K562 (cell line): ENCODE data around the gene LMO7. TPM values are rescaled to one million over a fixed set of nuclear protein-coding genes. Genes with fewer than 3 reads are reported as not detected.

Experiments used
- ATAC-seq: fragments of 200-7000 bp; cut with Tn5 transposase; 3 replicates; pipeline ENCODE4 v1.9.1; 2020; ENCODE audit warnings: moderate library complexity
- BruUV-seq: library from RNA; stranded (reverse); fragments of 400-500 nt; replicated peaks from 2 replicates; lab custom pipeline; 2021; lab: Mats Ljungman, UMichigan
- CTCF ChIA-PET: fragments of 300-600 bp; formaldehyde crosslinking; extraction: SDS; loops from one replicate; lab custom pipeline; 2021; ENCODE audit warnings: low intra/inter-chr PET ratio; lab: Yijun Ruan, JAX
- POLR2A ChIA-PET: fragments of 300-600, 350-650 bp; sonication (Branson Sonifier 250); formaldehyde crosslinking; extraction: SDS; loops from one replicate; lab custom pipeline; 2021; ENCODE audit warnings: antibody characterized with exemption, inconsistent platforms; lab: Yijun Ruan, JAX
- DNase-seq, 4 experiments: peaks; one replicate each; pipeline versions ENCODE4 v3.0.0 to v3.0.0-alpha.2; 2011 to 2018; ENCODE audit warnings: low spot score in 3 of 4, mixed read lengths in 3 of 4; ENCODE audit errors: extremely low read depth in 1 of 4
- FAIRE-seq: peaks from 2 replicates; lab custom pipeline; 2011; peaks lifted over from hg19 to GRCh38; lab: Jason Lieb, UNC
- H2AFZ ChIP-seq: 2 replicates; pipeline ENCODE4 v1.6.0; 2011; ENCODE audit warnings: low read depth, low read length, control low read depth, inconsistent platforms
- H3K27ac ChIP-seq: fragments of 200-600 bp; 3 replicates; pipeline ENCODE4 v1.8.0; 2011; ENCODE audit warnings: low read depth, mild to moderate bottlenecking, control low read depth, inconsistent platforms, low read length, moderate library complexity, mixed read lengths; ENCODE audit errors: extremely low read depth
- H3K27me3 ChIP-seq, 2 experiments: fragments of 300-600 bp in 1 of 2; 2 replicates in 1 of 2; 3 replicates in 1 of 2; pipeline versions ENCODE4 v1.6.0 to v1.8.0; 2011; ENCODE audit warnings: inconsistent platforms in 2 of 2, low read length in 2 of 2, mild to moderate bottlenecking in 1 of 2, mixed read lengths in 1 of 2, moderate library complexity in 1 of 2; ENCODE audit not compliant: control insufficient read depth in 2 of 2, insufficient read depth in 2 of 2
- H3K36me3 ChIP-seq: fragments of 300-600 bp; 3 replicates; pipeline ENCODE4 v1.8.0; 2011; ENCODE audit warnings: mild to moderate bottlenecking, low read length, inconsistent platforms; ENCODE audit not compliant: control insufficient read depth, insufficient read depth
- H3K4me1 ChIP-seq, 2 experiments: fragments of 200-600 bp in 1 of 2; replicated peaks in 1 of 2; 2 replicates in 1 of 2; 3 replicates in 1 of 2; pipeline versions ENCODE4 v1.5.1 to v1.8.0; 2011; ENCODE audit warnings: inconsistent platforms in 2 of 2, low read length in 2 of 2, mild to moderate bottlenecking in 1 of 2, mixed read lengths in 1 of 2, moderate library complexity in 1 of 2; ENCODE audit not compliant: control insufficient read depth in 2 of 2, insufficient read depth in 2 of 2
- H3K4me2 ChIP-seq: 2 replicates; pipeline ENCODE4 v1.6.1; 2011; ENCODE audit warnings: low read length, control low read depth, inconsistent platforms, mixed read lengths; ENCODE audit not compliant: insufficient read depth
- H3K4me3 ChIP-seq: fragments of 200-600 bp; sonication (generic), shearing (Covaris generic); 2 replicates; pipeline ENCODE4 v1.5.1; 2016; ENCODE audit warnings: control low read depth, inconsistent platforms
- H3K79me2 ChIP-seq: fragments of 200-600 bp; 3 replicates; pipeline ENCODE4 v1.8.0; 2011; ENCODE audit warnings: low read length, inconsistent platforms; ENCODE audit not compliant: control insufficient read depth, insufficient read depth
- H3K9ac ChIP-seq, 2 experiments: 2 replicates each; pipeline versions ENCODE4 v1.6.0 to v1.6.1; 2011; ENCODE audit warnings: low read depth in 2 of 2, low read length in 2 of 2, control low read depth in 1 of 2, inconsistent platforms in 1 of 2, mild to moderate bottlenecking in 1 of 2, mixed read lengths in 1 of 2; ENCODE audit not compliant: insufficient read depth in 1 of 2
- H3K9me1 ChIP-seq: one replicate; pipeline ENCODE4 v1.6.0; 2011; ENCODE audit warnings: inconsistent platforms, mild to moderate bottlenecking, low read length, moderate library complexity; ENCODE audit not compliant: control insufficient read depth, insufficient read depth
- H3K9me3 ChIP-seq: replicated peaks from 2 replicates; pipeline ENCODE4 v1.5.1; 2011; ENCODE audit warnings: low read depth, low read length, inconsistent platforms; ENCODE audit not compliant: control insufficient read depth, insufficient read depth
- H4K20me1 ChIP-seq: replicated peaks from 2 replicates; pipeline ENCODE4 v1.6.1; 2011; ENCODE audit warnings: low read length, inconsistent platforms, mixed read lengths; ENCODE audit not compliant: control insufficient read depth, insufficient read depth
- DMBX1 ChIP-seq: fragments of 250-450 bp; sonication (Bioruptor Pico); IDR thresholded peaks from 2 replicates; pipeline ENCODE4 v1.8.0; 2022; ENCODE audit warnings: inconsistent platforms, mild to moderate bottlenecking, moderate library complexity, borderline replicate concordance
- KAT7 ChIP-seq: sonication (generic); formaldehyde crosslinking; IDR thresholded peaks from 2 replicates; pipeline ENCODE4 v1.8.0; 2022; ENCODE audit warnings: missing genetic modification reagents, mild to moderate bottlenecking, borderline replicate concordance
- MCM7 ChIP-seq, 2 experiments: fragments of 450-650 bp; IDR thresholded peaks; 2 replicates each; pipeline ENCODE4 v1.6.1; 2016 to 2018
- POU5F1 ChIP-seq: fragments of 150-350 bp; IDR thresholded peaks from 2 replicates; pipeline ENCODE4 v1.6.1; 2014; ENCODE audit warnings: borderline replicate concordance, low read length, low read depth, mild to moderate bottlenecking; ENCODE audit not compliant: partially characterized antibody
- THRA ChIP-seq: fragments of 450-650 bp; IDR thresholded peaks from 2 replicates; pipeline ENCODE4 v1.6.1; 2017; ENCODE audit warnings: mild to moderate bottlenecking, moderate library complexity
- TSC22D4 ChIP-seq: fragments of 450-650 bp; IDR thresholded peaks from 2 replicates; pipeline ENCODE4 v1.6.1; 2016; ENCODE audit warnings: missing genetic modification characterization, missing biosample characterization, control low read depth
- whole genome bisulfite sequencing: fragments of 100-300 bp; shearing (Covaris generic); methylation state at CpG from one replicate; pipeline ENCODE4 v1.1.6; 2016; ENCODE audit warnings: low coverage, mixed read lengths; ENCODE audit not compliant: insufficient coverage; ENCODE audit errors: missing lambda C conversion rate; 5-methylcytosine and 5-hydroxymethylcytosine counted together
- in situ Hi-C: fragments of 300-500 bp; cut with MboI; formaldehyde crosslinking; loops from 4 replicates; pipeline ENCODE4 v1.15.0; 2018; ENCODE audit warnings: inconsistent platforms, mixed read lengths
- intact Hi-C: fragments of 100-400 bp; cut with micrococcal nuclease; formaldehyde crosslinking; loops from 2 replicates; pipeline ENCODE4 v1.14.2; 2022
- polyA plus RNA-seq, 8 experiments: library from polyadenylated mRNA; depleted of rRNA in 4 of 8; stranded (reverse) in 5 of 8; unstranded in 3 of 8; fragments of >200 nt; fragmentation: Nextera tagmentation in 2 of 8; fragmentation: Illumina TruSeq in 1 of 8; extraction: Ambion mirVana in 2 of 8; extraction: Trizol in 1 of 8; gene quantifications; 2 replicates each; pipeline versions ENCODE4 v1.2.1 to v1.2.3, GENCODE V29; 2011 to 2014; ENCODE audit warnings: inconsistent platforms in 1 of 8, missing spikeins in 1 of 8
- total RNA-seq, 7 experiments: library from RNA; depleted of rRNA in 6 of 7; stranded (reverse); fragments of >200 nt in 6 of 7; fragmentation: Illumina TruSeq in 2 of 7; extraction: Trizol in 2 of 7; gene quantifications; 2 replicates each; pipeline versions ENCODE4 v1.2.1 to v1.2.3, GENCODE V29; 2011 to 2021; ENCODE audit warnings: low replicate concordance in 1 of 7
- TF ChIP-seq, protein P1 (sequence below), 3 experiments: IDR thresholded peaks in 2 of 3; conservative IDR thresholded peaks in 1 of 3; 2 replicates each; pipeline ENCODE4 v1.5.1; 2011 to 2012; ENCODE audit warnings: low read length in 3 of 3, mild to moderate bottlenecking in 3 of 3, control low read depth in 2 of 3, improper control_type of control experiment in 1 of 3, inconsistent platforms in 1 of 3, low read depth in 1 of 3, mixed read lengths in 1 of 3, moderate library complexity in 1 of 3; ENCODE audit not compliant: insufficient read depth in 2 of 3
- TF ChIP-seq, protein P2 (sequence below): sonication (generic); formaldehyde crosslinking; IDR thresholded peaks from 2 replicates; pipeline ENCODE4 v1.9.0; 2022; ENCODE audit warnings: mild to moderate bottlenecking, missing genetic modification reagents

Gene LMO7
- total and polyA plus RNA-seq, 9 of the 15 experiments (the other 6 are each of a cell fraction or from before 2014, with no cell fraction given), result 0.42 to 4.3 (median 1.7) TPM

DNA sequence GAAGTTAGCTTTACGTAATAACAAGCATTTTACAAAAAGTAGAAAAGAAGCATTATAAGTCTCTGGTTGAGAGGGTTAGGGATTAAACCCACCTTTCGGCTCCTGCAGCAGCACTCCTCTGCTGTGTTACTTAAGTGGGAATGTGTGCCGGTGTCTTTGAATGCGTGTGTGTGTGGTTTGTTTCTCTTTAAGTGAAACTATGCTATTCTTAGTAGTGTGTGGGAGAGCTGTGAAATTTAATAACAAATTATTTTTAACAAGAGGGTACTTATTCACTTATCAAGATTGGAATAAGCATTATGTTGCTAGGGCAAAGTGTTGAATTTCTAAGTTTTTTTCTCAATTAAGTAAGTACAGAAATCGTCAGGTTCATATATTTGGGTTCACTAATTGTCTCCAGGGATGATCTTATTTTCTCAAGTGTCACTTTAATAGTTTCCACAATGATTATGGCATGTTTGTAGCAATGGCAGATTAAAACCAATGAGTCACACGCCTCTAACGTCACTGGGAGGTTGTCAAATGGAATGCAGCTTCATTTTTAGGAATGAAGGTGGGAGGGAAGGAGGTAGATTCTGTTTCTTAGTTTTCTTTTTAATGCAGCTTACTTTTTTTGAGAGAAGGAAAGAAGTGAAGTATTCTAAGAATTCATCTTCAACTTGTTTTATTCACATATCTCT, 151.3 kb downstream of the LMO7 start:
- ChIA-PET POLR2A (no interaction called here), CTCF (no interaction called here)
- Histone ChIP-seq H3K27me3 (no peaks in the 10 kb centered on the region), H3K4me3 (no peak overlapping the region), H3K9me1 (no peaks in the 10 kb centered on the region), H3K9me3 (no peaks in the 10 kb centered on the region), H2AFZ (no peak overlapping the region), H4K20me1 (no peaks in the 10 kb centered on the region), H3K36me3 (no peaks in the 10 kb centered on the region), H3K27ac (no peak overlapping the region), H3K4me1 (no peaks in the 10 kb centered on the region), H3K4me2 (no peak overlapping the region), H3K79me2 (no peaks in the 10 kb centered on the region), H3K9ac (no peak overlapping the region)
- no peak for TF ChIP-seq KAT7
- no peak for TF ChIP-seq MCM7 (IDR thresholded peaks at IDR 0.05)
- TF ChIP-seq THRA, result no peak
- TF ChIP-seq, protein P1, sequence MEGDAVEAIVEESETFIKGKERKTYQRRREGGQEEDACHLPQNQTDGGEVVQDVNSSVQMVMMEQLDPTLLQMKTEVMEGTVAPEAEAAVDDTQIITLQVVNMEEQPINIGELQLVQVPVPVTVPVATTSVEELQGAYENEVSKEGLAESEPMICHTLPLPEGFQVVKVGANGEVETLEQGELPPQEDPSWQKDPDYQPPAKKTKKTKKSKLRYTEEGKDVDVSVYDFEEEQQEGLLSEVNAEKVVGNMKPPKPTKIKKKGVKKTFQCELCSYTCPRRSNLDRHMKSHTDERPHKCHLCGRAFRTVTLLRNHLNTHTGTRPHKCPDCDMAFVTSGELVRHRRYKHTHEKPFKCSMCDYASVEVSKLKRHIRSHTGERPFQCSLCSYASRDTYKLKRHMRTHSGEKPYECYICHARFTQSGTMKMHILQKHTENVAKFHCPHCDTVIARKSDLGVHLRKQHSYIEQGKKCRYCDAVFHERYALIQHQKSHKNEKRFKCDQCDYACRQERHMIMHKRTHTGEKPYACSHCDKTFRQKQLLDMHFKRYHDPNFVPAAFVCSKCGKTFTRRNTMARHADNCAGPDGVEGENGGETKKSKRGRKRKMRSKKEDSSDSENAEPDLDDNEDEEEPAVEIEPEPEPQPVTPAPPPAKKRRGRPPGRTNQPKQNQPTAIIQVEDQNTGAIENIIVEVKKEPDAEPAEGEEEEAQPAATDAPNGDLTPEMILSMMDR (IDR thresholded peaks at IDR 0.05 in 2 of 3, conservative IDR thresholded peaks at IDR 0.05 in 1 of 3; ENCODE audit: insufficient read depth in 2 of 3, low read depth in 1 of 3, low read length in 3 of 3), result no peak
- TF ChIP-seq TSC22D4 (tag), result no peak
- TF ChIP-seq DMBX1 (CRISPR knock-in tag), result no peak
- TF ChIP-seq, protein P2, sequence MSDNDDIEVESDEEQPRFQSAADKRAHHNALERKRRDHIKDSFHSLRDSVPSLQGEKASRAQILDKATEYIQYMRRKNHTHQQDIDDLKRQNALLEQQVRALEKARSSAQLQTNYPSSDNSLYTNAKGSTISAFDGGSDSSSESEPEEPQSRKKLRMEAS (CRISPR knock-in tag), result no peak
- TF ChIP-seq POU5F1, result no peak
- FAIRE-seq (no peak), DNase-seq (no peak), ATAC-seq (no peak)
- in situ Hi-C loops, result no loop called here
- 8% methylated on average over 7 of the region's 7 CpGs for WGBS
- intact Hi-C loops, result no loop called here
- no TSS peak for BruUV-seq
